Prostate gland (tissue), 2 donors: ENCODE results near the gene TRA2B. TPM values are rescaled to one million over a fixed set of nuclear protein-coding genes. Genes with fewer than 3 reads are reported as not detected.

ENCODE experiments used
- DNase-seq: peaks from one replicate; pipeline ENCODE4 v3.0.0-alpha.2; 2019; ENCODE audit warnings: low spot score
- H3K27ac ChIP-seq, 2 donors: fragments of 200-600 bp; sonication (generic); 2 replicates each; pipeline ENCODE4 v1.5.1; 2017 to 2019
- H3K27me3 ChIP-seq: fragments of 200-600 bp; sonication (generic); replicated peaks from 2 replicates; pipeline ENCODE4 v1.5.1; 2019; ENCODE audit not compliant: insufficient read depth
- H3K36me3 ChIP-seq, 2 donors: fragments of 200-600 bp; sonication (generic); 1 replicate in 1 of 2; 2 replicates in 1 of 2; pipeline versions ENCODE4 v1.5.1 to v1.8.1; 2017 to 2019
- H3K4me1 ChIP-seq: fragments of 200-600 bp; sonication (generic); replicated peaks from 2 replicates; pipeline ENCODE4 v1.5.1; 2019
- H3K4me3 ChIP-seq, 2 donors: fragments of 200-600 bp; sonication (generic); 2 replicates each; pipeline ENCODE4 v1.5.1; 2017 to 2019
- H3K9me3 ChIP-seq: fragments of 200-600 bp; sonication (generic); 2 replicates; pipeline ENCODE4 v1.5.1; 2017
- CTCF ChIP-seq, 4 experiments: fragments of 200-600 bp in 2 of 4; fragments of 450-650 bp in 2 of 4; sonication (generic) in 2 of 4; IDR thresholded peaks; 1 replicate in 3 of 4; 2 replicates in 1 of 4; pipeline ENCODE4 v1.5.1; 2016 to 2019; ENCODE audit warnings: antibody characterized with exemption in 4 of 4, mild to moderate bottlenecking in 2 of 4, moderate library complexity in 2 of 4
- POLR2A ChIP-seq: fragments of 450-650 bp; IDR thresholded peaks from one replicate; pipeline ENCODE4 v1.6.1; 2016; ENCODE audit warnings: antibody characterized with exemption, mild to moderate bottlenecking
- POLR2AphosphoS5 ChIP-seq: sonication (generic); formaldehyde crosslinking; IDR thresholded peaks from one replicate; pipeline ENCODE4 v1.6.1; 2017; ENCODE audit warnings: antibody characterized with exemption
- WGBS: methylation state at CpG from one replicate; pipeline ENCODE4 v1.1.5; 2018; 5-methylcytosine and 5-hydroxymethylcytosine counted together
- intact Hi-C: fragments of 100-400 bp; cut with DNase I; formaldehyde crosslinking; loops from one replicate; pipeline ENCODE4 v1.14.2; 2022
- total RNA-seq, 2 donors: library from RNA; depleted of rRNA; stranded (reverse); fragments of >200 nt; gene quantifications; one replicate each; pipeline ENCODE4 v1.1.0, GENCODE V29; 2016

Gene TRA2B
- total RNA-seq, 2 donors from 2014 or later = 132 to 137 TPM

- 89% methylated on average over 6 of the region's 6 CpGs for WGBS
- no peaks in the 10 kb centered on the region for H3K36me3 ChIP-seq
These were observed 11.7 kb upstream of the TRA2B start for GRCh38 chr3:185949515-185949914.

GRCh38 chr3:185948292-185948691, 10.5 kb upstream of the TRA2B start:
- no peaks in the 10 kb centered on the region for H3K4me1 ChIP-seq
- intact Hi-C loops = no loop called here
- no peak overlapping the region for H3K27ac ChIP-seq
- 77% methylated on average over 3 of the region's 3 CpGs for whole genome bisulfite sequencing
- TF ChIP-seq CTCF (IDR thresholded peaks at IDR 0.05) (no peak), POLR2A (no peak), POLR2AphosphoS5 (no peak)
- no peaks in the 10 kb centered on the region for H3K9me3 ChIP-seq
- no peaks in the 10 kb centered on the region for H3K36me3 ChIP-seq
- no peak for DNase-seq
- H3K4me3 ChIP-seq = no peak overlapping the region
- H3K27me3 ChIP-seq = no peaks in the 10 kb centered on the region

More at GRCh38 chr3:185949515-185949914, 11.7 kb upstream of the TRA2B start:
- Histone ChIP-seq H3K9me3 (no peaks in the 10 kb centered on the region), H3K27me3 (no peaks in the 10 kb centered on the region), H3K27ac (no peak overlapping the region), H3K4me1 (no peaks in the 10 kb centered on the region), H3K4me3 (no peak overlapping the region)
- intact Hi-C loops = no loop called here
- TF ChIP-seq CTCF (IDR thresholded peaks at IDR 0.05) = no peak
- TF ChIP-seq POLR2AphosphoS5 = no peak
- no peak for TF ChIP-seq POLR2A
- DNase-seq = no peak

- H3K4me1 ChIP-seq = no peaks in the 10 kb centered on the region
- H3K4me3 ChIP-seq = no peak overlapping the region
- 42% methylated on average over 3 of the region's 3 CpGs for WGBS
- no peaks in the 10 kb centered on the region for H3K36me3 ChIP-seq
- no peak for DNase-seq
- intact Hi-C loops = no loop called here
- no peaks in the 10 kb centered on the region for H3K9me3 ChIP-seq
- H3K27me3 ChIP-seq = no peaks in the 10 kb centered on the region
- H3K27ac ChIP-seq = no peak overlapping the region
- TF ChIP-seq CTCF (IDR thresholded peaks at IDR 0.05) = no peak
- no peak for TF ChIP-seq POLR2A
- TF ChIP-seq POLR2AphosphoS5 = no peak
These were observed 5.9 kb upstream of the TRA2B start for GRCh38 chr3:185943760-185944106.

GRCh38 chr3:185942907-185943759, 5.3 kb upstream of the TRA2B start:
- no peaks in the 10 kb centered on the region for H3K27me3 ChIP-seq
- peak; percentile 80 to 94 (median 85) for TF ChIP-seq CTCF (IDR thresholded peaks at IDR 0.05)
- TF ChIP-seq POLR2AphosphoS5 = peak; percentile 58
- TF ChIP-seq POLR2A = no peak
- no peaks in the 10 kb centered on the region for H3K9me3 ChIP-seq
- 48% methylated on average over 7 of the region's 7 CpGs for WGBS
- H3K36me3 ChIP-seq = no peaks in the 10 kb centered on the region
- H3K4me3 ChIP-seq = no peak overlapping the region
- DNase-seq = peak; percentile 84
- intact Hi-C loops = no loop called here
- H3K4me1 ChIP-seq = no peaks in the 10 kb centered on the region
- H3K27ac ChIP-seq = peak overlapping the region in 1 of 2 donors; percentile 18

- TF ChIP-seq POLR2AphosphoS5 (no peak), POLR2A (no peak), CTCF (IDR thresholded peaks at IDR 0.05) (no peak)
- H3K9me3 ChIP-seq = no peaks in the 10 kb centered on the region
- no peak overlapping the region for H3K4me3 ChIP-seq
- H3K36me3 ChIP-seq = no peaks in the 10 kb centered on the region
- H3K4me1 ChIP-seq = no peaks in the 10 kb centered on the region
- no peak overlapping the region for H3K27ac ChIP-seq
- intact Hi-C loops = no loop called here
- no peaks in the 10 kb centered on the region for H3K27me3 ChIP-seq
- 100% methylated on average over 3 of the region's 3 CpGs for WGBS
- no peak for DNase-seq
These were observed 4.6 kb upstream of the TRA2B start for GRCh38 chr3:185942396-185942795.
